LNCAP (cell line): ENCODE measurements around the gene DNAJC6.

ENCODE experiments used
- TF ChIP-seq, protein P1 (sequence below): fragments of 450-650 bp; IDR thresholded peaks from 2 replicates; pipeline ENCODE4 v1.5.1; 2017; ENCODE audit warnings: mild to moderate bottlenecking

DNAJC6 gene

DNA sequence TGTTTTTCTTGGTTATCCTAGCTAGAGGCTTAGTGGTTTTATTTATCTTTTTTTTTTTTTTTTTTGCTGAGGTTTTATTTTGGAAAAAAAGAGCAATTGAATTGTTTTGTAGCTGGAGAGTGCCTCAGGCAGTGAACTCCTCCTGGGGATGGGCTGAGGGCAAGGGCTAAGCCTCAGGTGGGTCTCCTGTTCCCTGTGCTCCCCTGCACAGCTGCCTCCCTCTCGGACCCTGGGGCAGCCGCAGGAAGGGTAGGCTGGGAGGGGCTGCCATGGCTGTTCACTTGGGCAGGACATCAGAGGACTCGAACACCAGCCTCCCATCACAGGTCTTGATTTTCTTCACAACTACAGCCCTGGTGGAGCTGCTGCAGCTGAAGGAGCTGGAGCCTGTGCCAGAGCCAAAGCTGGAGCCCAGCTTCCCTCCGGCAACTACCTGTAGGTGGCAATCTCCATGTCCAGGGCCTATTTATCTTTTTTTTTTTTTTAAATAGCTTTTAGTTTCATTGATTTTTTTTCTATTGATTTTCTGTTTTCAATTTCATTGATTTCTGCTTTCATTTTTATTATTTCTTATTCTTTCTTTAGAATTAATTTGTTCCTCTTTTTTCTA is 140.0 kb downstream of the DNAJC6 start:
- TF ChIP-seq, protein P1, sequence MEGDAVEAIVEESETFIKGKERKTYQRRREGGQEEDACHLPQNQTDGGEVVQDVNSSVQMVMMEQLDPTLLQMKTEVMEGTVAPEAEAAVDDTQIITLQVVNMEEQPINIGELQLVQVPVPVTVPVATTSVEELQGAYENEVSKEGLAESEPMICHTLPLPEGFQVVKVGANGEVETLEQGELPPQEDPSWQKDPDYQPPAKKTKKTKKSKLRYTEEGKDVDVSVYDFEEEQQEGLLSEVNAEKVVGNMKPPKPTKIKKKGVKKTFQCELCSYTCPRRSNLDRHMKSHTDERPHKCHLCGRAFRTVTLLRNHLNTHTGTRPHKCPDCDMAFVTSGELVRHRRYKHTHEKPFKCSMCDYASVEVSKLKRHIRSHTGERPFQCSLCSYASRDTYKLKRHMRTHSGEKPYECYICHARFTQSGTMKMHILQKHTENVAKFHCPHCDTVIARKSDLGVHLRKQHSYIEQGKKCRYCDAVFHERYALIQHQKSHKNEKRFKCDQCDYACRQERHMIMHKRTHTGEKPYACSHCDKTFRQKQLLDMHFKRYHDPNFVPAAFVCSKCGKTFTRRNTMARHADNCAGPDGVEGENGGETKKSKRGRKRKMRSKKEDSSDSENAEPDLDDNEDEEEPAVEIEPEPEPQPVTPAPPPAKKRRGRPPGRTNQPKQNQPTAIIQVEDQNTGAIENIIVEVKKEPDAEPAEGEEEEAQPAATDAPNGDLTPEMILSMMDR, result peak; percentile 41

DNA sequence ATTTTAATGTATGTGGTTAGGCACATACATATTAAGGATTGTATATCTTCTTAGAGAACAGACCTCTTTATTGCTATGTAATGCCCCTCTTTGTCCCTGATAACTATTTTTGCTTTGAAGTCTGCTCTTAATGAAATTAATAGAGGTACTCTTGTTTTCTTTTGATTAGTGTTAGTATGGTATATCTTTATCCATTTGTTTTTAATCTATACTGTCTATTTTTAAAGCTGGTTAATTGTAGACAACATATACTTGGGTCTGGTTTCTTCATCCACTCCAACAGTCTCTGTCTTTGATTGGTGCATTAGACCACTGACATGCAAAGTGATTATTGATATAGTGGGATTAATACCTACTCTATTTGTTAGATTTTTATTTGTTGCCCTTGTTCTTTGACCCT is 147.1 kb downstream of the DNAJC6 start:
- TF ChIP-seq, protein P1, result no peak

DNA sequence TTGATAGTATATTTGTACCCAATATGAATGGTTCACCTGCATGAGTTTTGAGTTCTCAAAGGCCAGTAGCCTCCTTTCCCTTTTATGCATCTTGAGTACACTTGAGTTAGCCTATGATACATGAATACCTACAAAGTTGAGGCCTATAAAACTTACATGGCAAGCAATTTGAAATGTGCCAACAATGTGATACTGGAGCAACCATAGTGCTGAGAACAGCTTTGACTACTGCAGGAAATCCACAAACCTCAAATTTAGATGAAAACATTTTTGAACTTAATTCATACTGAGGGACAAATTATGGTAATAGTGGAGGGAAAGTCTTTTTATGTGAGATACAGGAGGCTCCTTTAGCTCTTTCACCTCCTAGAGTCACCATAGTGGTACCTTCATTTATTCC is 148.5 kb downstream of the DNAJC6 start:
- TF ChIP-seq, protein P1, result no peak

DNA sequence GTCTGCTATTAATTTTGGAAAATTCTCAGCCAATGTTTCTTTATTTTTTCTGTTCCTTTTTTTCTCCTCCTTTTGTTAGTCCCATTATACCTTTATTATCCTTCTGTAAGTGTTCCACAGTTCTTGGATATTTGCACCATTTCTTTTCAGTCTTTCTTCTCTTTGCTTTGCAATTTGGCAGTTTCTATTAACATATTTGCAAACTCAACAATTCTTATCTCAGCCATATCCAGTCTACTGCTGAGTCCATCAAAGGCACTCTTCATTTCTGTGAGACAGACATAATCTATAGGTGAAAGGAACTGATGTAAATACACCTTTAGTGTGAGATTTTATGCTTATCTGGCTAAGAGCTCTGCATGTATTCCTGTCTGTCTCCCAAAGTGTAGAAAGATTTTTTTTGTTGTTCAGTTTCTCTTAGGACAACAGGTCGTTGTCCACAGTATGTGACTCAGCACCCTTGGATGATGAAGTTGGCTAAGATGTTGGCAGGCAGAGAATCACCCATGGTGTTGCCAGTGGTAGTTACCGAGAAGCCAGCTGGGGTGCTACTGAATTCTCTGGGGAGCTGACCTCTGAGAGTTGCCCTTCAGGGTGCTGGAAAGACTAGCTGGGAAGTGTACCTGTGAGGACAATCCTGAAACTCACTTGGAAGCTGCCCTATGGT is 149.5 kb downstream of the DNAJC6 start:
- TF ChIP-seq, protein P1, result no peak

DNA sequence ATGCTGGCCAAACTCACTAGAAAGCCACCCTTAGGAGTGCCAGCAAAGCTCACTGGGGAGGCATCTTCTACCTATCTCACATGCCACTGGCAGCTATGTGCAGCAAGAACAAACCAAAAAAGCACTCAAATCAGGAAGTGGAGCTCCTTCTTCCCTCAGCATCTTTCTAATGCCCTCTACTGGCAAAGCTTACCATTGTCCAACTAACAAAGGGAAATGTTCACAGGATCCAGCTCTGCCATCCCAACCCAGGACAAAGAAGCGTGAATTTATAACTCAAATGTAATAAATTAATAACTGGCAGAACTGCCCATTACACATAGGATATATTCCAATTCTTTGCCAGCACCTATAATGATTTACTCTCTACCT is 150.0 kb downstream of the DNAJC6 start:
- TF ChIP-seq, protein P1, result peak; percentile 58
